ENCODE results near the gene DNM1. TPM values are rescaled to one million over a fixed set of nuclear protein-coding genes. Genes with fewer than 3 reads are reported as not detected.

DNM1 gene
- total and polyA plus RNA-seq, 7 donors: 0.46 to 40.2 (median 9.3) TPM

DNA sequence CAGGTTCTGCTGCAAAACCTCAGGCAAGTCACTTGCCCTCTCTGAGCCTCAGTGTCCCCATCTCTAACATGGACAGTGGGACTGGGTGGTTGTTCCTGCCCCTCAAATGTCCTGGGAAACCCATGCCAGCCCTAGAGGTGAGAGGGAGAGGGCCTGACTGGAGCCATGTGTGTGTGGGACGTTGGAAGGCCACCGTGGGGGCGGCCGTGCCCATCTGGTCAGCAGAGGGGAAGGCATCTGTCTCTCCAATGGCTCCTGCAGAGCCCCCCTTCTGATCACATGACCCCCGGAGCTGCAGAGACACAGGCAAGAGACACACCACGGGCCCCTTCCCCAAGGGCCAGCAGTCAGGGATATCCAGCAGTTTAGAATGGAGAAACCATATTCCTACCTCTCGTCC is 1.7 kb downstream of the DNM1 start:
- Histone ChIP-seq H3K4me3 (peak overlapping the region in 2 of 4 donors; percentile 56 to 70), H3K4me1 (peaks cover 0 to 15% (median 13%) of the 10 kb centered on the region in 4 donors)

DNA sequence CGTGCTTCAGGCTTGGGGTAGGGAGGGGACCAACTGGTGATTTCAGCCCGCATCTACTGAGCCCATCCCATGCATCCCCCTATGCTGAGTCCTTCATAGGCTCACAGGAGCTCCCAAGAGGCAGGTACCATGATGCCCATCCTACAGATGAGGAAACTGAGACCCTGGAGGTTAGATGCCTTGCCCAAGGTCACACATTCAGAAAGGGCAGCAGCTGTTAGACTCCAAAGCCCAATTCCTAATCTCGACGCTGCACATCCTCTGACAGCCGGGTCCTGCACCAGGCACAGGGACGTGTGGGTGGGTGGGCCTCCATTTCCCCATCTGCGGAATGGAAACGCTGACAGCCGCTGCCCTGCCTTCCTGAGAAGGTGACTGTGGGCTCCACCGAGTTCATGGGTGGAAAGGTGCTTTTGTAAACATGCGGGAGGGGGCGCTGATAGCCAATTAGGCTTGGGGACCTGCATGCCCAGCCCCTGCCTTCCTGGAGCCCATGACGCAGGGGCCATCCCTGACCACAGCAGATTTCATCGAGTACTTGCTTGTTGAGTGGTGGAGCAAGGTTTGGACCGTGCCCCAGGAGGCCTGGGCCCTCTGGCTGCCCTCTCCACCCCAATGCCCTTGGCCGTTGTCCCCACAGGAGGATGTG is 2.2 kb downstream of the DNM1 start:
- 68 to 88% methylated on average over 16 of the region's 16 CpGs for WGBS, 2 donors
- Histone ChIP-seq H3K9me3 (no peaks in the 10 kb centered on the region), H3K36me3 (no peaks in the 10 kb centered on the region), H3K27ac (peak overlapping the region in 1 of 4 donors; percentile 25), H3K27me3 (peaks cover 6 to 15% (median 12%) of the 10 kb centered on the region in 3 donors), H3K4me3 (peak overlapping the region in 1 of 4 donors; percentile 70), H3K4me1 (peaks cover 0 to 15% (median 13%) of the 10 kb centered on the region in 4 donors)
- TF ChIP-seq POLR2AphosphoS5 (IDR thresholded peaks at IDR 0.05) (no peak), EP300 (IDR thresholded peaks at IDR 0.05) (no peak), POLR2A (IDR thresholded peaks at IDR 0.05) (no peak)
- TF ChIP-seq, protein P1, sequence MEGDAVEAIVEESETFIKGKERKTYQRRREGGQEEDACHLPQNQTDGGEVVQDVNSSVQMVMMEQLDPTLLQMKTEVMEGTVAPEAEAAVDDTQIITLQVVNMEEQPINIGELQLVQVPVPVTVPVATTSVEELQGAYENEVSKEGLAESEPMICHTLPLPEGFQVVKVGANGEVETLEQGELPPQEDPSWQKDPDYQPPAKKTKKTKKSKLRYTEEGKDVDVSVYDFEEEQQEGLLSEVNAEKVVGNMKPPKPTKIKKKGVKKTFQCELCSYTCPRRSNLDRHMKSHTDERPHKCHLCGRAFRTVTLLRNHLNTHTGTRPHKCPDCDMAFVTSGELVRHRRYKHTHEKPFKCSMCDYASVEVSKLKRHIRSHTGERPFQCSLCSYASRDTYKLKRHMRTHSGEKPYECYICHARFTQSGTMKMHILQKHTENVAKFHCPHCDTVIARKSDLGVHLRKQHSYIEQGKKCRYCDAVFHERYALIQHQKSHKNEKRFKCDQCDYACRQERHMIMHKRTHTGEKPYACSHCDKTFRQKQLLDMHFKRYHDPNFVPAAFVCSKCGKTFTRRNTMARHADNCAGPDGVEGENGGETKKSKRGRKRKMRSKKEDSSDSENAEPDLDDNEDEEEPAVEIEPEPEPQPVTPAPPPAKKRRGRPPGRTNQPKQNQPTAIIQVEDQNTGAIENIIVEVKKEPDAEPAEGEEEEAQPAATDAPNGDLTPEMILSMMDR (IDR thresholded peaks at IDR 0.05): no peak
- DNase-seq: no peak
- intact Hi-C loops (cut with DNase I): no loop called here

More for the DNA sequence above, 1.7 kb downstream of the DNM1 start:
- no peaks in the 10 kb centered on the region for H3K9me3 ChIP-seq
- no peak for DNase-seq
- no peak for TF ChIP-seq POLR2AphosphoS5 (IDR thresholded peaks at IDR 0.05)
- H3K36me3 ChIP-seq: no peaks in the 10 kb centered on the region
- H3K27me3 ChIP-seq: peaks cover 6 to 15% (median 12%) of the 10 kb centered on the region in 3 donors
- intact Hi-C loops (cut with DNase I): no loop called here
- 67 to 90% methylated on average over 7 of the region's 7 CpGs for WGBS, 2 donors
- peak overlapping the region in 2 of 4 donors; percentile 25 to 50 for H3K27ac ChIP-seq

DNA sequence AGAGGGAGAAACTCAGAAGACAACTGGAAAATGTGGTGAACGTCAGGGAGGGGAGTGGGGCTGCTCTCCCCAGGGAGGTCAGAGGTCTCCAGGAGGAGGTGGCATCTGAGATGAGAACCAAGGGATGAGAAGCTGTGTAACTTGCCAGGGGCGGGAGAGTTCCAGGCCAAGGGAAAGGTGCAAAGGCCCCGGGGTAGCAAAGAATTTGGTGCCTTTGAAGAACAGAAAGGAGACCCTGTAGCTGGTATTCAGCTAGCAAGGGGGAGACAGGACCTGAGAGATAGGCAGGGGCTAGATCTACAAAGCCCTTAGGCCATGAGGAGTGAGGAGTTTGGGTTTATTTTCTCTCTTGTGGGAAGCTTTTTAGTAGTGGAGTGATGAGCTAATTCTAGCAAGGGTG is 3.3 kb downstream of the DNM1 start:
- Histone ChIP-seq H3K4me3 (no peak overlapping the region), H3K27ac (no peak overlapping the region), H3K27me3 (peaks cover 6 to 15% (median 12%) of the 10 kb centered on the region in 3 donors), H3K4me1 (peaks cover 0 to 20% (median 13%) of the 10 kb centered on the region in 4 donors), H3K9me3 (no peaks in the 10 kb centered on the region), H3K36me3 (no peaks in the 10 kb centered on the region)
- intact Hi-C loops (cut with DNase I): no loop called here
- TF ChIP-seq EP300 (IDR thresholded peaks at IDR 0.05) (no peak), POLR2A (IDR thresholded peaks at IDR 0.05) (no peak), POLR2AphosphoS5 (IDR thresholded peaks at IDR 0.05) (no peak)
- TF ChIP-seq, protein P1 (IDR thresholded peaks at IDR 0.05): no peak
- WGBS, 2 donors: 73 to 87% methylated on average over 3 of the region's 3 CpGs
- DNase-seq: no peak

DNA sequence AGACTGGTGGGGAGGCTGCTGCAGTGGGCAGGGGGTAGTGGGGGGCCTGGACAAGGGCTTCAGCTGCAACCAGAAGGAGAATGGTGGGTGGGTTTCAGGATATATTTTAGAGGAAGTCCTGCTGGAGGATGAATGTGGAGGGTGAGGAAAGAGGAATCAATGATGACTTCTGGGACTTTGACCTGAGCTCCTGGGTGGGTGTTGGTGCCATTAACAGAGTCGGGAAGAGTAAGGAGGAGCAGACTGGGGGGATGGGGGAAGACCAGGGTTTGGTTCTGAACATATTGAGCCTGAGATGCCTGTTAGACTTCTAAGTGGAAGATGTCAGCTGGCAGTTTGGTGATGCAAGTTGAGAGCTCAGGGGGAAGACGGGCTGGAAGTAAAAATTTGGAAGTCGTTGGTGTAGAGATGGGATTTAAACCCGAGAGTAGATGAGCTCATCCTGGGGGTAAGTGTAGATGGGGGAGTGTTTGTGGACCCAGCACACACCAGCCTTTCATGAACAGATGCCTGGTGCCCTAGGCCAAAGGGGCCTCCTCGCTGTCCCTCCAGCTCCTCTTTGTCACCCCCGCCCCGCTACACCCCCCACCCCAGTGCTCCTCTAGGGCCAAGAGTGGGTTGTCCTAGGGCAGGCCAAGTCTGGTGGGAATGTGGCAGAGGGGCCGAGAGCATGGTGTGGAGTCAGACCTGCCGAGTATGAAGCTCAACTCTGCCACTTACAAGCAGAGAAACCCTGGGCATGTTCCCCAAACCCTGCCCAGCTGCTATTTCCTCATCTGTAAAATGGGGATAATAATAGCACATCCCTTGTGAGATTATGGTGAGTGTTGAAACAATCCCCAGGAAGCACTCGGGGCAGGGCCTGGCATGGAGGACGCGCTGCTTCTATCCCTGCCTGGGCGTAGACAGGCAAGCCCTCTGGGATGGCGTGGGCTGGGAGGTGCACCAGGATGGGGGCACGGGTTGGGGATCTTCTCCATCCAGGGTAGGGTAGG is 4.0 kb downstream of the DNM1 start:
- TF ChIP-seq POLR2AphosphoS5 (IDR thresholded peaks at IDR 0.05) (no peak), POLR2A (IDR thresholded peaks at IDR 0.05) (no peak), EP300 (IDR thresholded peaks at IDR 0.05) (no peak)
- TF ChIP-seq, protein P1 (IDR thresholded peaks at IDR 0.05): no peak
- intact Hi-C loops (cut with DNase I): no loop called here
- H3K27me3 ChIP-seq: peaks cover 6 to 15% (median 12%) of the 10 kb centered on the region in 3 donors
- no peak overlapping the region for H3K4me3 ChIP-seq
- H3K27ac ChIP-seq: peak overlapping the region in 1 of 4 donors; percentile 14
- WGBS, 2 donors: 69 to 81% methylated on average over 15 of the region's 15 CpGs
- peaks cover 0 to 20% (median 13%) of the 10 kb centered on the region in 4 donors for H3K4me1 ChIP-seq
- no peaks in the 10 kb centered on the region for H3K36me3 ChIP-seq
- no peaks in the 10 kb centered on the region for H3K9me3 ChIP-seq
- DNase-seq: no peak

DNA sequence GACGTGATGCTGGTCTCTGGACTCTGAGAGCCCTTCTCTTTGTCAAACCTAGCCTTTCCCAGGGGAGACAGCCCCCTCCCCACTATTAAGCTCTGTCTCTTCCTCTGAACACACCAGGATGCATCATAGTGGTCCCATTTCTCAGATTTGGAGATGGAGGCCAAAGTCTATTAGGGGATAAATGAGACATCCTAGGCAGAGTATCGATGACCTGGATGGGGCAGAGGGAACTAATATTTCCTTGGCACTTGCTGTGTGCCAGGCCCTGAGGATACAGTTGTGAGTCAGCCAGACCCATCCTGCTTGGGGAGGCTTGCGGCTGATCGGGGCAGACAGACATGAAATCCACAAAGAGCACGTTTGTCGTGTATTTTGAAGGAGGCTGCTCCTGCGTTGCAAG is 5.2 kb downstream of the DNM1 start:
- no peak for DNase-seq
- peaks cover 0 to 14% (median 10%) of the 10 kb centered on the region in 4 donors for H3K4me1 ChIP-seq
- H3K4me3 ChIP-seq: no peak overlapping the region
- no peaks in the 10 kb centered on the region for H3K9me3 ChIP-seq
- 86 to 94% methylated on average over 7 of the region's 7 CpGs for WGBS, 2 donors
- TF ChIP-seq EP300 (IDR thresholded peaks at IDR 0.05) (no peak), POLR2A (IDR thresholded peaks at IDR 0.05) (no peak), POLR2AphosphoS5 (IDR thresholded peaks at IDR 0.05) (no peak)
- TF ChIP-seq, protein P1 (IDR thresholded peaks at IDR 0.05): no peak
- H3K27me3 ChIP-seq: peaks cover 6 to 15% (median 12%) of the 10 kb centered on the region in 3 donors
- intact Hi-C loops (cut with DNase I): no loop called here
- H3K36me3 ChIP-seq: no peaks in the 10 kb centered on the region
- H3K27ac ChIP-seq: no peak overlapping the region
